Mucosa of descending colon (tissue), 3 donors: ENCODE results near the gene PDE6C. TPM values are rescaled to one million over a fixed set of nuclear protein-coding genes. Genes with fewer than 3 reads are reported as not detected.

ENCODE experiments used
- ATAC-seq: fragments of 200-7000 bp; cut with Tn5 transposase; one replicate; pipeline ENCODE4 v1.9.1; 2020; ENCODE audit warnings: mild to moderate bottlenecking, moderate library complexity
- DNase-seq, 3 donors: peaks; one replicate each; pipeline ENCODE4 v3.0.0-alpha.2; 2020
- H3K36me3 ChIP-seq: fragments of 200-600 bp; one replicate; pipeline ENCODE4 v1.8.0; 2021; ENCODE audit warnings: low read depth, mild to moderate bottlenecking
- H3K4me1 ChIP-seq: fragments of 200-600 bp; one replicate; pipeline ENCODE4 v1.8.0; 2021; ENCODE audit warnings: low read depth, mild to moderate bottlenecking
- H3K4me3 ChIP-seq: fragments of 200-600 bp; one replicate; pipeline ENCODE4 v1.8.0; 2021; ENCODE audit warnings: mild to moderate bottlenecking
- H3K9me3 ChIP-seq: fragments of 200-600 bp; one replicate; pipeline ENCODE4 v1.8.0; 2021; ENCODE audit warnings: mild to moderate bottlenecking
- CTCF ChIP-seq: fragments of 200-600 bp; IDR thresholded peaks from one replicate; pipeline ENCODE4 v1.8.0; 2022; ENCODE audit warnings: antibody characterized with exemption, mild to moderate bottlenecking
- intact Hi-C, 2 donors: fragments of 100-400 bp; cut with DNase I in 1 of 2; cut with micrococcal nuclease in 1 of 2; formaldehyde crosslinking; loops; one replicate each; pipeline versions ENCODE4 v1.11.0 to v1.11.1; 2022; cut with DNase I, micrococcal nuclease
- total RNA-seq, 3 donors: library from RNA; stranded (reverse); fragmentation: NEBNext Ultra II Directional in 2 of 3; extraction: Animal tissue kit (Norgen Biotek cat#: 25700) in 2 of 3; gene quantifications; one replicate each; pipeline versions ENCODE4 v1.2.1 to v1.2.4, GENCODE V29; 2021 to 2023
- donor health status: DM: no; HTN: no; CAD: no; lungs with moderate emphysema.
- donor health status: DM: no; HTN: no; CAD: no.
- donor health status: DM: no; HTN: yes; CAD: no.

Gene PDE6C
- total RNA-seq, 3 donors from 2014 or later = not detected

GRCh38 chr10:93657757-93658156 lies 45.4 kb downstream of the PDE6C start:
- no peaks in the 10 kb centered on the region for H3K9me3 ChIP-seq
- no peaks in the 10 kb centered on the region for H3K36me3 ChIP-seq
- DNase-seq = no peak
- H3K4me3 ChIP-seq = no peak overlapping the region
- H3K4me1 ChIP-seq = no peaks in the 10 kb centered on the region
- no peak for TF ChIP-seq CTCF
- ATAC-seq = no peak
- intact Hi-C loops = no loop called here

- Histone ChIP-seq H3K9me3 (no peaks in the 10 kb centered on the region), H3K36me3 (no peaks in the 10 kb centered on the region), H3K4me1 (no peaks in the 10 kb centered on the region), H3K4me3 (no peak overlapping the region)
- ATAC-seq (no peak), DNase-seq (no peak)
- intact Hi-C loops = no loop called here
- no peak for TF ChIP-seq CTCF
Measured at GRCh38 chr10:93666030-93666429, 53.7 kb downstream of the PDE6C start.

GRCh38 chr10:93667795-93668194 lies 55.5 kb downstream of the PDE6C start:
- Histone ChIP-seq H3K36me3 (no peaks in the 10 kb centered on the region), H3K4me3 (no peak overlapping the region), H3K4me1 (no peaks in the 10 kb centered on the region), H3K9me3 (no peaks in the 10 kb centered on the region)
- intact Hi-C loops = no loop called here
- no peak for DNase-seq
- TF ChIP-seq CTCF = no peak
- ATAC-seq = no peak

- Histone ChIP-seq H3K36me3 (no peaks in the 10 kb centered on the region), H3K4me1 (no peaks in the 10 kb centered on the region), H3K9me3 (no peaks in the 10 kb centered on the region), H3K4me3 (no peak overlapping the region)
- no peak for TF ChIP-seq CTCF
- ATAC-seq (no peak), DNase-seq (no peak)
- intact Hi-C loops = no loop called here
Measured at GRCh38 chr10:93670372-93670771, 58.0 kb downstream of the PDE6C start.

GRCh38 chr10:93671042-93671441 lies 58.7 kb downstream of the PDE6C start:
- Histone ChIP-seq H3K36me3 (no peaks in the 10 kb centered on the region), H3K4me1 (no peaks in the 10 kb centered on the region), H3K4me3 (no peak overlapping the region), H3K9me3 (no peaks in the 10 kb centered on the region)
- no peak for TF ChIP-seq CTCF
- intact Hi-C loops = no loop called here
- ATAC-seq = no peak
- DNase-seq = no peak

GRCh38 chr10:93672022-93672678 lies 59.8 kb downstream of the PDE6C start:
- Histone ChIP-seq H3K4me3 (no peak overlapping the region), H3K36me3 (no peaks in the 10 kb centered on the region), H3K4me1 (no peaks in the 10 kb centered on the region), H3K9me3 (no peaks in the 10 kb centered on the region)
- intact Hi-C loops = no loop called here
- ATAC-seq (no peak), DNase-seq (no peak)
- TF ChIP-seq CTCF = no peak
